ENCODE results near the gene NT5C2. TPM values are rescaled to one million over a fixed set of nuclear protein-coding genes. Genes with fewer than 3 reads are reported as not detected.

NT5C2 gene
- total and polyA plus RNA-seq, 2 donors (not counting 1 experiment from before 2014, with no cell fraction given), result 74.3 to 82.2 TPM

- no peaks in the 10 kb centered on the region for H3K79me2 ChIP-seq (ENCODE audit: control insufficient read depth, insufficient read depth, low read length)
These were observed 82.7 kb downstream of the NT5C2 start for GRCh38 chr10:103110407-103110806.

GRCh38 chr10:103109821-103110220 is 83.3 kb downstream of the NT5C2 start:
- no peak overlapping the region for H3K4me3 ChIP-seq (replicated peaks in 1 of 4; ENCODE audit: control extremely low read depth in 1 of 4, insufficient read depth in 1 of 4, low read depth in 3 of 4, low read length in 4 of 4)
- H3K79me2 ChIP-seq (ENCODE audit: control insufficient read depth, insufficient read depth, low read length), result no peaks in the 10 kb centered on the region
- DNase-seq (ENCODE audit: low read depth in 2 of 2), result no peak

More at GRCh38 chr10:103110407-103110806, 82.7 kb downstream of the NT5C2 start:
- H3K27me3 ChIP-seq (ENCODE audit: control insufficient read depth, insufficient read depth, low read length), result no peaks in the 10 kb centered on the region
- H3K4me1 ChIP-seq (ENCODE audit: control insufficient read depth, extremely low read depth, insufficient read depth, low read length), result no peaks in the 10 kb centered on the region
- DNase-seq (ENCODE audit: low read depth in 2 of 2), result no peak
- no peak overlapping the region for H2AFZ ChIP-seq (ENCODE audit: low read length)
- no peaks in the 10 kb centered on the region for H3K9me3 ChIP-seq (ENCODE audit: control insufficient read depth, insufficient read depth, low read depth, low read length)
- no peak overlapping the region for H3K4me2 ChIP-seq (ENCODE audit: extremely low read depth, insufficient read depth, low read length)
- H3K36me3 ChIP-seq (ENCODE audit: control insufficient read depth, insufficient read depth, low read length), result no peaks in the 10 kb centered on the region
- no peak overlapping the region for H3K4me3 ChIP-seq (replicated peaks in 1 of 4; ENCODE audit: control extremely low read depth in 1 of 4, insufficient read depth in 1 of 4, low read depth in 3 of 4, low read length in 4 of 4)
- H3K9ac ChIP-seq (ENCODE audit: insufficient read depth, low read length), result no peak overlapping the region
- H3K27ac ChIP-seq (ENCODE audit: insufficient read depth, low read length), result no peak overlapping the region
- TF ChIP-seq CTCF (conservative IDR thresholded peaks at IDR 0.05 in 1 of 2, IDR thresholded peaks at IDR 0.05 in 1 of 2; ENCODE audit: low read depth in 1 of 2, low read length in 2 of 2), result no peak
- TF ChIP-seq EZH2 (IDR thresholded peaks at IDR 0.05; ENCODE audit: low read length, missing control alignments), result no peak
- no peaks in the 10 kb centered on the region for H4K20me1 ChIP-seq (ENCODE audit: control insufficient read depth, extremely low read depth, insufficient read depth, low read length)

GRCh38 chr10:103106539-103106938 is 86.5 kb downstream of the NT5C2 start:
- TF ChIP-seq EZH2 (IDR thresholded peaks at IDR 0.05; ENCODE audit: low read length, missing control alignments) (no peak), CTCF (conservative IDR thresholded peaks at IDR 0.05 in 1 of 2, IDR thresholded peaks at IDR 0.05 in 1 of 2; ENCODE audit: low read depth in 1 of 2, low read length in 2 of 2) (no peak)
- Histone ChIP-seq H2AFZ (ENCODE audit: low read length) (no peak overlapping the region), H4K20me1 (ENCODE audit: control insufficient read depth, extremely low read depth, insufficient read depth, low read length) (no peaks in the 10 kb centered on the region), H3K4me3 (replicated peaks in 1 of 4; ENCODE audit: control extremely low read depth in 1 of 4, insufficient read depth in 1 of 4, low read depth in 3 of 4, low read length in 4 of 4) (no peak overlapping the region), H3K4me1 (ENCODE audit: control insufficient read depth, extremely low read depth, insufficient read depth, low read length) (no peaks in the 10 kb centered on the region), H3K36me3 (ENCODE audit: control insufficient read depth, insufficient read depth, low read length) (peaks cover 3% of the 10 kb centered on the region), H3K27me3 (ENCODE audit: control insufficient read depth, insufficient read depth, low read length) (no peaks in the 10 kb centered on the region), H3K4me2 (ENCODE audit: extremely low read depth, insufficient read depth, low read length) (no peak overlapping the region), H3K27ac (ENCODE audit: insufficient read depth, low read length) (no peak overlapping the region), H3K9me3 (ENCODE audit: control insufficient read depth, insufficient read depth, low read depth, low read length) (no peaks in the 10 kb centered on the region), H3K9ac (ENCODE audit: insufficient read depth, low read length) (no peak overlapping the region), H3K79me2 (ENCODE audit: control insufficient read depth, insufficient read depth, low read length) (no peaks in the 10 kb centered on the region)
- no peak for DNase-seq (ENCODE audit: low read depth in 2 of 2)

More at GRCh38 chr10:103109821-103110220, 83.3 kb downstream of the NT5C2 start:
- Histone ChIP-seq H3K4me1 (ENCODE audit: control insufficient read depth, extremely low read depth, insufficient read depth, low read length) (no peaks in the 10 kb centered on the region), H3K36me3 (ENCODE audit: control insufficient read depth, insufficient read depth, low read length) (no peaks in the 10 kb centered on the region), H2AFZ (ENCODE audit: low read length) (no peak overlapping the region), H3K9ac (ENCODE audit: insufficient read depth, low read length) (no peak overlapping the region), H3K9me3 (ENCODE audit: control insufficient read depth, insufficient read depth, low read depth, low read length) (no peaks in the 10 kb centered on the region), H3K27ac (ENCODE audit: insufficient read depth, low read length) (no peak overlapping the region), H4K20me1 (ENCODE audit: control insufficient read depth, extremely low read depth, insufficient read depth, low read length) (no peaks in the 10 kb centered on the region), H3K4me2 (ENCODE audit: extremely low read depth, insufficient read depth, low read length) (no peak overlapping the region), H3K27me3 (ENCODE audit: control insufficient read depth, insufficient read depth, low read length) (no peaks in the 10 kb centered on the region)
- no peak for TF ChIP-seq CTCF (conservative IDR thresholded peaks at IDR 0.05 in 1 of 2, IDR thresholded peaks at IDR 0.05 in 1 of 2; ENCODE audit: low read depth in 1 of 2, low read length in 2 of 2)
- TF ChIP-seq EZH2 (IDR thresholded peaks at IDR 0.05; ENCODE audit: low read length, missing control alignments), result no peak

All from fibroblast of lung (primary cell).